Measurements from ENCODE around the gene NUMB. TPM values are rescaled to one million over a fixed set of nuclear protein-coding genes. Genes with fewer than 3 reads are reported as not detected.

Gene NUMB
- total and polyA plus RNA-seq, 2 of the 13 experiments (the other 11 are each of a cell fraction or from before 2014, with no cell fraction given): 20.3 to 71.1 TPM

DNA sequence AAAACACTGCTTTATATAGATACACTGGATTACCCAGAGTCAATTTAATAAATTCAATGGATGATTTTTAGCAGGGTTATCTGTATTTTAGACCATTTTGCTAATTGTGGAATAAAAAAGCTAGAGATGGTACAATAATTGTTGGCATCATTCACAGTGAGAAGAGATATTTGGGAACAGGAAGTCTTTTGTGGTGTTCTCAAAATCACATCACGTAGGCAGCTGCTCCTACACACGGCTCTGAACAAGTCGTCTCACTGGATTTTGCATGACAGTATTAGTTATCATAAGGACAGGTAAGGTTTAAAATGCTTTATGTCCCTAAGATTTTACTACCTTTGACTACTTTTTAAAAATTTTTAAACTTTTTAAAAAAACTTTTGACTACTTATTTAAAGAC is 169.0 kb downstream of the NUMB start (continued):
- TF ChIP-seq, protein P1, sequence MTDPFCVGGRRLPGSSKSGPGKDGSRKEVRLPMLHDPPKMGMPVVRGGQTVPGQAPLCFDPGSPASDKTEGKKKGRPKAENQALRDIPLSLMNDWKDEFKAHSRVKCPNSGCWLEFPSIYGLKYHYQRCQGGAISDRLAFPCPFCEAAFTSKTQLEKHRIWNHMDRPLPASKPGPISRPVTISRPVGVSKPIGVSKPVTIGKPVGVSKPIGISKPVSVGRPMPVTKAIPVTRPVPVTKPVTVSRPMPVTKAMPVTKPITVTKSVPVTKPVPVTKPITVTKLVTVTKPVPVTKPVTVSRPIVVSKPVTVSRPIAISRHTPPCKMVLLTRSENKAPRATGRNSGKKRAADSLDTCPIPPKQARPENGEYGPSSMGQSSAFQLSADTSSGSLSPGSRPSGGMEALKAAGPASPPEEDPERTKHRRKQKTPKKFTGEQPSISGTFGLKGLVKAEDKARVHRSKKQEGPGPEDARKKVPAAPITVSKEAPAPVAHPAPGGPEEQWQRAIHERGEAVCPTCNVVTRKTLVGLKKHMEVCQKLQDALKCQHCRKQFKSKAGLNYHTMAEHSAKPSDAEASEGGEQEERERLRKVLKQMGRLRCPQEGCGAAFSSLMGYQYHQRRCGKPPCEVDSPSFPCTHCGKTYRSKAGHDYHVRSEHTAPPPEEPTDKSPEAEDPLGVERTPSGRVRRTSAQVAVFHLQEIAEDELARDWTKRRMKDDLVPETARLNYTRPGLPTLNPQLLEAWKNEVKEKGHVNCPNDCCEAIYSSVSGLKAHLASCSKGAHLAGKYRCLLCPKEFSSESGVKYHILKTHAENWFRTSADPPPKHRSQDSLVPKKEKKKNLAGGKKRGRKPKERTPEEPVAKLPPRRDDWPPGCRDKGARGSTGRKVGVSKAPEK (CRISPR knock-in tag; IDR thresholded peaks at IDR 0.05; ENCODE audit: borderline replicate concordance): no peak
- TF ChIP-seq E2F1 (CRISPR knock-in tag; IDR thresholded peaks at IDR 0.05) (no peak), ZNF839 (CRISPR knock-in tag; IDR thresholded peaks at IDR 0.05; ENCODE audit: borderline replicate concordance) (no peak)

DNA sequence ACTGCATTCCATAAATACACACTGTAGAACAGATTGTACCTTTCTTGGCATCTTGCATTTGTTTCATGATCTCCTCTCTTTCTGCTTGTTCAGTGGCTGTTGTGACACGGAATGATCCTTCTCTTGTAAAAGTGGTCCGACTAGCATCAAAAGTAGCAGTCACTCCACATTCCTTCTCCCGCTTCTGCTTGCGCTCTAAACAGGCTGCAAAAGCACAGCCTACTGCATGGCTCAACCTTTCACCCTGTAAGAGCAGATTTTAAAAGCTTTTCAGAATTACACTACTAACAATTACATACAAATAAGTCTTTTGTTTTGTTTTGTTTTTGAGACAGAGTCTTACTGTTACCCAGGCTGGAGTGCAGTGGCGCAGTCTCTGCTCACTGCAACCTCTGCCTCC is 171.3 kb downstream of the NUMB start:
- Histone ChIP-seq H3K4me2 (ENCODE audit: low read depth, low read length) (no peak overlapping the region), H4K20me1 (ENCODE audit: insufficient read depth, low read length) (peaks cover 4% of the 10 kb centered on the region; the same call in 1 of the 2 replicates), H3K4me1 (ENCODE audit: insufficient read depth, low read length) (peaks cover 4% of the 10 kb centered on the region), H3K4me3 (replicated peaks in 1 of 3; ENCODE audit: insufficient read depth in 1 of 3, low read depth in 2 of 3, low read length in 3 of 3) (no peak overlapping the region), H3K27ac (ENCODE audit: extremely low read length, insufficient read depth, low read length) (no peak overlapping the region), H3K36me3 (replicated peaks in 1 of 2; ENCODE audit: control insufficient read depth in 1 of 2, insufficient read depth in 2 of 2, low read length in 2 of 2) (peaks cover 21 to 53% of the 10 kb centered on the region in 2 experiments), H2AFZ (ENCODE audit: low read length) (no peak overlapping the region), H3K9ac (ENCODE audit: insufficient read depth, low read depth, low read length) (no peak overlapping the region), H3K9me3 (ENCODE audit: low read length) (no peaks in the 10 kb centered on the region), H3K79me2 (ENCODE audit: insufficient read depth, low read length) (no peaks in the 10 kb centered on the region), H3K27me3 (ENCODE audit: control insufficient read depth in 1 of 2, insufficient read depth in 2 of 2, low read length in 2 of 2) (no peaks in the 10 kb centered on the region)
- no TSS peak for BruUV-seq (replicated peaks)
- WGBS (ENCODE audit: low lambda C conversion rate): 100% methylated on average over 5 of the region's 5 CpGs
- FAIRE-seq (no peak), ATAC-seq (no peak), DNase-seq (ENCODE audit: low spot score) (no peak)
- ChIA-PET CTCF (ENCODE audit: low intra/inter-chr PET ratio, low total read pairs) (no interaction called here), POLR2A (no interaction called here)
- in situ Hi-C loops (cut with HindIII; ENCODE audit: extremely low pct_ligation_motif_present, low pct_unique_long_range_greater_than_20kb): no loop called here
- intact Hi-C loops (cut with micrococcal nuclease; ENCODE audit: unreplicated experiment): loop anchor here (10.0 kb wide), 1 partner anchor 52 kb away; the partner anchor contains the start of gene PAPLN
- TF ChIP-seq THAP7 (CRISPR knock-in tag; IDR thresholded peaks at IDR 0.05) (no peak), ZNF589 (CRISPR knock-in tag; conservative IDR thresholded peaks at IDR 0.05) (no peak), MEF2D (CRISPR knock-in tag; IDR thresholded peaks at IDR 0.05) (no peak), ATM (IDR thresholded peaks at IDR 0.05; ENCODE audit: borderline replicate concordance) (no peak), ATF6 (CRISPR knock-in tag; conservative IDR thresholded peaks at IDR 0.05) (no peak)
- TF ChIP-seq, protein P2, sequence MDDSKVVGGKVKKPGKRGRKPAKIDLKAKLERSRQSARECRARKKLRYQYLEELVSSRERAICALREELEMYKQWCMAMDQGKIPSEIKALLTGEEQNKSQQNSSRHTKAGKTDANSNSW (CRISPR knock-in tag; IDR thresholded peaks at IDR 0.05; ENCODE audit: borderline replicate concordance): no peak
- TF ChIP-seq, protein P3, sequence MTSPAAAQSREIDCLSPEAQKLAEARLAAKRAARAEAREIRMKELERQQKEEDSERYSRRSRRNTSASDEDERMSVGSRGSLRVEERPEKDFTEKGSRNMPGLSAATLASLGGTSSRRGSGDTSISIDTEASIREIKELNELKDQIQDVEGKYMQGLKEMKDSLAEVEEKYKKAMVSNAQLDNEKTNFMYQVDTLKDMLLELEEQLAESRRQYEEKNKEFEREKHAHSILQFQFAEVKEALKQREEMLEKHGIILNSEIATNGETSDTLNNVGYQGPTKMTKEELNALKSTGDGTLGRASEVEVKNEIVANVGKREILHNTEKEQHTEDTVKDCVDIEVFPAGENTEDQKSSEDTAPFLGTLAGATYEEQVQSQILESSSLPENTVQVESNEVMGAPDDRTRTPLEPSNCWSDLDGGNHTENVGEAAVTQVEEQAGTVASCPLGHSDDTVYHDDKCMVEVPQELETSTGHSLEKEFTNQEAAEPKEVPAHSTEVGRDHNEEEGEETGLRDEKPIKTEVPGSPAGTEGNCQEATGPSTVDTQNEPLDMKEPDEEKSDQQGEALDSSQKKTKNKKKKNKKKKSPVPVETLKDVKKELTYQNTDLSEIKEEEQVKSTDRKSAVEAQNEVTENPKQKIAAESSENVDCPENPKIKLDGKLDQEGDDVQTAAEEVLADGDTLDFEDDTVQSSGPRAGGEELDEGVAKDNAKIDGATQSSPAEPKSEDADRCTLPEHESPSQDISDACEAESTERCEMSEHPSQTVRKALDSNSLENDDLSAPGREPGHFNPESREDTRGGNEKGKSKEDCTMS (CRISPR knock-in tag; conservative IDR thresholded peaks at IDR 0.05): no peak
- TF ChIP-seq, protein P4, sequence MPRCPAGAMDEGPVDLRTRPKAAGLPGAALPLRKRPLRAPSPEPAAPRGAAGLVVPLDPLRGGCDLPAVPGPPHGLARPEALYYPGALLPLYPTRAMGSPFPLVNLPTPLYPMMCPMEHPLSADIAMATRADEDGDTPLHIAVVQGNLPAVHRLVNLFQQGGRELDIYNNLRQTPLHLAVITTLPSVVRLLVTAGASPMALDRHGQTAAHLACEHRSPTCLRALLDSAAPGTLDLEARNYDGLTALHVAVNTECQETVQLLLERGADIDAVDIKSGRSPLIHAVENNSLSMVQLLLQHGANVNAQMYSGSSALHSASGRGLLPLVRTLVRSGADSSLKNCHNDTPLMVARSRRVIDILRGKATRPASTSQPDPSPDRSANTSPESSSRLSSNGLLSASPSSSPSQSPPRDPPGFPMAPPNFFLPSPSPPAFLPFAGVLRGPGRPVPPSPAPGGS (CRISPR knock-in tag; IDR thresholded peaks at IDR 0.05): no peak
